LNCAP (cell line): ENCODE results near the gene GLB1L2.

Source experiments
- CTCF ChIP-seq: fragments of 450-650 bp; IDR thresholded peaks from 2 replicates; pipeline ENCODE4 v1.5.1; 2017; ENCODE audit warnings: mild to moderate bottlenecking

GLB1L2 gene

GRCh38 chr11:134373591-134374052 lies 41.8 kb downstream of the GLB1L2 start:
- no peak for TF ChIP-seq CTCF

GRCh38 chr11:134374171-134374570 lies 42.4 kb downstream of the GLB1L2 start:
- TF ChIP-seq CTCF = no peak

- TF ChIP-seq CTCF = no peak
These were observed 43.2 kb downstream of the GLB1L2 start for GRCh38 chr11:134374891-134375550.

- no peak for TF ChIP-seq CTCF
These were observed 44.5 kb downstream of the GLB1L2 start for GRCh38 chr11:134376150-134376921.

- no peak for TF ChIP-seq CTCF
These were observed 46.1 kb downstream of the GLB1L2 start for GRCh38 chr11:134377876-134378275.

- TF ChIP-seq CTCF = no peak
These were observed 47.5 kb downstream of the GLB1L2 start for GRCh38 chr11:134379241-134379640.

GRCh38 chr11:134380229-134380628 lies 48.4 kb downstream of the GLB1L2 start:
- no peak for TF ChIP-seq CTCF
